Mesendoderm (in vitro differentiated cells): ENCODE measurements around the gene NSDHL.

Experiments
- DNase-seq: peaks from one replicate; pipeline ENCODE4 v3.0.0; 2013
- H2AK5ac ChIP-seq: 2 replicates; pipeline ENCODE4 v1.6.1; 2013; ENCODE audit warnings: low read length, inconsistent platforms
- H2BK120ac ChIP-seq: 2 replicates; pipeline ENCODE4 v1.6.1; 2013; ENCODE audit warnings: low read depth, mild to moderate bottlenecking, low read length, moderate library complexity, mixed read lengths
- H2BK15ac ChIP-seq: replicated peaks from 2 replicates; pipeline ENCODE4 v1.6.1; 2013; ENCODE audit warnings: low read depth, mild to moderate bottlenecking, moderate library complexity
- H2BK5ac ChIP-seq: 2 replicates; pipeline ENCODE4 v1.6.1; 2013; ENCODE audit warnings: low read length, inconsistent platforms
- H3K18ac ChIP-seq: 2 replicates; pipeline ENCODE4 v1.6.1; 2013; ENCODE audit warnings: mild to moderate bottlenecking, low read length, mixed read lengths
- H3K23ac ChIP-seq: one replicate; pipeline ENCODE4 v1.6.1; 2013; ENCODE audit warnings: low read length
- H3K27ac ChIP-seq: 2 replicates; pipeline ENCODE4 v1.5.1; 2013; ENCODE audit warnings: low read depth, mild to moderate bottlenecking, inconsistent platforms, low read length, moderate library complexity
- H3K27me3 ChIP-seq: 2 replicates; pipeline ENCODE4 v1.6.1; 2013; ENCODE audit warnings: low read length, control low read depth, mild to moderate bottlenecking, inconsistent platforms; ENCODE audit not compliant: insufficient read depth, poor library complexity
- H3K36me3 ChIP-seq: 2 replicates; pipeline ENCODE4 v1.6.1; 2013; ENCODE audit warnings: low read length, inconsistent platforms; ENCODE audit not compliant: control insufficient read depth, insufficient read depth
- H3K4ac ChIP-seq: one replicate; pipeline ENCODE4 v1.6.1; 2013; ENCODE audit warnings: low read depth, mild to moderate bottlenecking, low read length, moderate library complexity
- H3K4me1 ChIP-seq: 2 replicates; pipeline ENCODE4 v1.6.1; 2013; ENCODE audit warnings: low read depth, low read length, inconsistent platforms; ENCODE audit not compliant: control insufficient read depth
- H3K4me2 ChIP-seq: 2 replicates; pipeline ENCODE4 v1.6.1; 2013; ENCODE audit warnings: low read length
- H3K4me3 ChIP-seq: 2 replicates; pipeline ENCODE4 v1.5.1; 2013; ENCODE audit warnings: mild to moderate bottlenecking, low read length
- H3K56ac ChIP-seq: one replicate; pipeline ENCODE4 v1.6.1; 2013; ENCODE audit warnings: low read length
- H3K79me1 ChIP-seq: 2 replicates; pipeline ENCODE4 v1.6.1; 2013; ENCODE audit warnings: low read length, inconsistent platforms
- H3K79me2 ChIP-seq: 2 replicates; pipeline ENCODE4 v1.6.1; 2013; ENCODE audit warnings: mild to moderate bottlenecking, low read length; ENCODE audit not compliant: control insufficient read depth, insufficient read depth
- H3K9ac ChIP-seq: 2 replicates; pipeline ENCODE4 v1.6.1; 2013; ENCODE audit warnings: low read length, inconsistent platforms
- H4K5ac ChIP-seq: one replicate; pipeline ENCODE4 v1.6.1; 2013; ENCODE audit warnings: low read length
- H4K8ac ChIP-seq: one replicate; pipeline ENCODE4 v1.6.1; 2013; ENCODE audit warnings: low read depth, mild to moderate bottlenecking, control low read depth, low read length, moderate library complexity
- WGBS: extraction: QIAGEN DNeasy Blood & Tissue Kit; methylation state at CpG from one replicate; pipeline ENCODE4 v1.1.7; 2013; ENCODE audit warnings: low lambda C conversion rate, missing lambda C conversion rate; ENCODE audit not compliant: insufficient coverage; ENCODE audit errors: extremely low coverage; 5-methylcytosine and 5-hydroxymethylcytosine counted together

NSDHL gene

DNA sequence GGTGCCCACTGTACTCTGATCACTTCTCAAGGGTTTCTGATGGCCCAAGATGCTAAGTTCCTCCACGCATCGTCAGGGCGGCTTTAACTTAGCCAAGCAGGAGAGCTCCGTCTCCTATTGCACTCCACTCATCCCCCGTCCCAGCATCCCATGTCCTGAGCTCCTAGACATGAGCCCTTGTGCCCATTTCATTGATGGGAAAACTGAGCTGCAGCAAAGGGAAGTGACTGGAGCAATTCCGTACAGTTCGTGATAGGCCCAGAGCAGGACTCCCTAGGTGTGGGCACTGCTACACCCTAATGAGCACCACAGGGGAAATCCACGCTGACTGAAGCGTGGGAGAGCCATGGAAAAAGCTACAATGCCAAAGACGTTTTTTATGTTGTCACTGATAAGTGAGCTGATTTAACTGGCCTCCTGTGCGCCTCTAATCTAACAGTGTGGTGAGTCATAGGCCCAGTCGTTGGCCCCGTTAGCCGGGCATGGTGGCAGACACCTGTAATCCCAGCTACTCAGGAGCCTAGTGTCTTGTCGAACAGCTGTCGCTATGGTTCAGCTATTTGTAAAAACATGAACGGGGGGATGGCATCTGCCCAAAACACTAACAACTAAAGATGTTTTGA lies 14.9 kb downstream of the NSDHL start:
- no peak overlapping the region for H2BK120ac ChIP-seq
- H2BK15ac ChIP-seq: no peak overlapping the region
- H3K79me2 ChIP-seq: peaks cover 15% of the 10 kb centered on the region
- no peak for DNase-seq
- no peak overlapping the region for H3K27ac ChIP-seq
- H3K36me3 ChIP-seq: no peaks in the 10 kb centered on the region
- no peak overlapping the region for H4K5ac ChIP-seq
- H3K4ac ChIP-seq: no peak overlapping the region
- no peak overlapping the region for H3K23ac ChIP-seq
- no peak overlapping the region for H3K56ac ChIP-seq
- no peak overlapping the region for H4K8ac ChIP-seq
- H3K9ac ChIP-seq: no peak overlapping the region
- H2BK5ac ChIP-seq: no peak overlapping the region
- no peak overlapping the region for H3K4me2 ChIP-seq
- H3K27me3 ChIP-seq: no peaks in the 10 kb centered on the region
- H3K79me1 ChIP-seq: peaks cover 2% of the 10 kb centered on the region
- no peaks in the 10 kb centered on the region for H3K4me1 ChIP-seq
- no peak overlapping the region for H2AK5ac ChIP-seq
- H3K4me3 ChIP-seq: no peak overlapping the region
- no peak overlapping the region for H3K18ac ChIP-seq
- no CpG with 5 or more reads among the region's 17 CpGs for WGBS

DNA sequence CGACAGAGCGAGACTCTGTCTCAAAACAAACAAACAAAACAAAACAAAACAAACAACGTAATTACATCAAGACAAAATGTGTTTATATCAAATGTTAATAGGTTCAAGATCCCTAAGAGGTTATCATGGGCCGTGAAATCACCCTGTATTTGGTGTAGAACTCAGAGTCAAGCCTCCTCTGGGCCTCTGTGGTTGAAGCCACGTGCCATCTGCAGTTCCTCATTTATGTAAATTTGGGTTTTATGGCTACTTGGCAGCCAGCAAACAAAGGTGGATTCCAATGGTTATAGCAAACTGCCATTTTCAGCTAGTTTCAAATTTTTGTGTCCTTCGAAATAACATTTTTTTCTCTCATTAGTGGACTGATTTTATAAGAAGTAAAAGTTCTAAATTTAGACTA lies 16.4 kb downstream of the NSDHL start:
- no peak overlapping the region for H2BK120ac ChIP-seq
- no peak overlapping the region for H3K4me2 ChIP-seq
- H3K9ac ChIP-seq: no peak overlapping the region
- no peaks in the 10 kb centered on the region for H3K79me1 ChIP-seq
- H2AK5ac ChIP-seq: no peak overlapping the region
- H3K36me3 ChIP-seq: peaks cover 2% of the 10 kb centered on the region
- H3K27ac ChIP-seq: no peak overlapping the region
- no peak for DNase-seq
- peaks cover 7% of the 10 kb centered on the region for H3K79me2 ChIP-seq
- no peaks in the 10 kb centered on the region for H3K27me3 ChIP-seq
- no peak overlapping the region for H2BK5ac ChIP-seq
- H2BK15ac ChIP-seq: no peak overlapping the region
- H3K23ac ChIP-seq: no peak overlapping the region
- no peak overlapping the region for H3K4me3 ChIP-seq
- H4K5ac ChIP-seq: no peak overlapping the region
- H3K18ac ChIP-seq: no peak overlapping the region
- no peak overlapping the region for H3K56ac ChIP-seq
- no peak overlapping the region for H3K4ac ChIP-seq
- H4K8ac ChIP-seq: no peak overlapping the region
- H3K4me1 ChIP-seq: no peaks in the 10 kb centered on the region
- no CpG with 5 or more reads among the region's 6 CpGs for WGBS

GRCh38 chrX:152850465-152850864 lies 19.6 kb downstream of the NSDHL start:
- WGBS: no CpG with 5 or more reads among the region's 2 CpGs
- H3K27me3 ChIP-seq: no peaks in the 10 kb centered on the region
- no peak overlapping the region for H3K56ac ChIP-seq
- H3K79me1 ChIP-seq: no peaks in the 10 kb centered on the region
- no peak overlapping the region for H3K18ac ChIP-seq
- no peak overlapping the region for H3K4ac ChIP-seq
- H3K27ac ChIP-seq: no peak overlapping the region
- no peak overlapping the region for H3K4me2 ChIP-seq
- no peak overlapping the region for H2BK15ac ChIP-seq
- H3K36me3 ChIP-seq: peaks cover 2% of the 10 kb centered on the region
- H3K79me2 ChIP-seq: no peaks in the 10 kb centered on the region
- H3K4me3 ChIP-seq: no peak overlapping the region
- no peak overlapping the region for H3K23ac ChIP-seq
- H3K4me1 ChIP-seq: no peaks in the 10 kb centered on the region
- H2BK5ac ChIP-seq: no peak overlapping the region
- no peak overlapping the region for H4K5ac ChIP-seq
- no peak overlapping the region for H3K9ac ChIP-seq
- H2BK120ac ChIP-seq: no peak overlapping the region
- H2AK5ac ChIP-seq: no peak overlapping the region
- DNase-seq: no peak
- no peak overlapping the region for H4K8ac ChIP-seq

- no peak for DNase-seq
- no CpG with 5 or more reads among the region's 7 CpGs for WGBS
- no peak overlapping the region for H2BK15ac ChIP-seq
- H3K36me3 ChIP-seq: peaks cover 2% of the 10 kb centered on the region
- H3K9ac ChIP-seq: no peak overlapping the region
- no peak overlapping the region for H2AK5ac ChIP-seq
- no peaks in the 10 kb centered on the region for H3K79me1 ChIP-seq
- H4K5ac ChIP-seq: no peak overlapping the region
- no peak overlapping the region for H3K27ac ChIP-seq
- no peaks in the 10 kb centered on the region for H3K4me1 ChIP-seq
- H3K23ac ChIP-seq: no peak overlapping the region
- no peak overlapping the region for H2BK120ac ChIP-seq
- no peak overlapping the region for H3K4ac ChIP-seq
- no peak overlapping the region for H3K4me3 ChIP-seq
- no peaks in the 10 kb centered on the region for H3K79me2 ChIP-seq
- H3K4me2 ChIP-seq: no peak overlapping the region
- H4K8ac ChIP-seq: no peak overlapping the region
- no peak overlapping the region for H2BK5ac ChIP-seq
- no peaks in the 10 kb centered on the region for H3K27me3 ChIP-seq
- no peak overlapping the region for H3K56ac ChIP-seq
- no peak overlapping the region for H3K18ac ChIP-seq
Measured at GRCh38 chrX:152853986-152854385, 23.1 kb downstream of the NSDHL start.

GRCh38 chrX:152861116-152861515 lies 30.3 kb downstream of the NSDHL start:
- H3K27me3 ChIP-seq: no peaks in the 10 kb centered on the region
- WGBS: no CpG with 5 or more reads among the region's 3 CpGs

DNA sequence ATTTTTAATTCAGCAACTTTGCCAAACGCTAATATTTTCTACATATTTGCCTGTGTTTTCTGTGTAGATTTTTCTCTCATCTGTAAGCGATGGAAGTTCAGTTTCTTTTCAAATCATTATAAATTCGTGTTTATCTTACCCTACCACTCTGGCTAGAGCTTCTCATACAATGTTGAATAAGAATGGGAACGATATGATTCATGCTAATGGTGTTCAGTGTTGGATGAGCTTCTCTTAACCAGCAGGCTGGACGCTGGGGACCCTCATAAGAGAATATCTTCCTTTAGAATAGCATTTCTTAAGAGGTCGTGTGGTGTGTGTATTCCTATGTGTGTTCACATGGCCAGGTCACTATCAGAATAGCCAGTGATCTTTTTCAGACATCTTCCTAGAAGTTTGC lies 31.0 kb downstream of the NSDHL start:
- Histone ChIP-seq H2BK5ac (no peak overlapping the region), H3K18ac (no peak overlapping the region), H3K23ac (no peak overlapping the region), H3K4ac (no peak overlapping the region), H2AK5ac (no peak overlapping the region), H3K27me3 (no peaks in the 10 kb centered on the region), H4K8ac (no peak overlapping the region), H3K27ac (no peak overlapping the region), H2BK120ac (no peak overlapping the region), H3K79me1 (no peaks in the 10 kb centered on the region), H2BK15ac (no peak overlapping the region), H4K5ac (no peak overlapping the region), H3K4me2 (no peak overlapping the region), H3K9ac (no peak overlapping the region), H3K79me2 (no peaks in the 10 kb centered on the region), H3K4me1 (no peaks in the 10 kb centered on the region), H3K36me3 (no peaks in the 10 kb centered on the region), H3K56ac (no peak overlapping the region), H3K4me3 (no peak overlapping the region)
- WGBS: no CpG with 5 or more reads among the region's 6 CpGs
- DNase-seq: no peak

More at GRCh38 chrX:152861116-152861515, 30.3 kb downstream of the NSDHL start:
- no peaks in the 10 kb centered on the region for H3K79me2 ChIP-seq
- H3K9ac ChIP-seq: no peak overlapping the region
- no peak overlapping the region for H3K4me3 ChIP-seq
- H2AK5ac ChIP-seq: no peak overlapping the region
- no peak overlapping the region for H2BK5ac ChIP-seq
- no peak overlapping the region for H3K56ac ChIP-seq
- no peak overlapping the region for H3K4ac ChIP-seq
- no peak overlapping the region for H3K4me2 ChIP-seq
- H3K23ac ChIP-seq: no peak overlapping the region
- H3K36me3 ChIP-seq: no peaks in the 10 kb centered on the region
- H3K4me1 ChIP-seq: no peaks in the 10 kb centered on the region
- no peak overlapping the region for H3K18ac ChIP-seq
- no peaks in the 10 kb centered on the region for H3K79me1 ChIP-seq
- no peak overlapping the region for H2BK120ac ChIP-seq
- H4K8ac ChIP-seq: no peak overlapping the region
- no peak overlapping the region for H3K27ac ChIP-seq
- H2BK15ac ChIP-seq: no peak overlapping the region
- H4K5ac ChIP-seq: no peak overlapping the region
- DNase-seq: no peak
